MCF 10A (cell line): Measurements from ENCODE around the gene ZKSCAN8. TPM values are rescaled to one million over a fixed set of nuclear protein-coding genes. Genes with fewer than 3 reads are reported as not detected.
A peak's percentile ranks its signal among the peaks of the same experiment; 100 is the strongest.
"Not testable (repeated sequence)": the region's sequence is repeated elsewhere in the genome, so short reads cannot be mapped to it uniquely, and the experiment has no call there.

Experiments used
- BruUV-seq: library from RNA; stranded (reverse); fragments of 400-500 nt; replicated peaks from 2 replicates; lab custom pipeline; 2021; lab: Mats Ljungman, UMichigan
- CTCF ChIA-PET: fragments of 300-600 bp; sonication (Branson Sonifier 250); formaldehyde crosslinking; extraction: SDS; loops from one replicate; lab custom pipeline; 2021; ENCODE audit warnings: antibody characterized with exemption, inconsistent platforms; lab: Yijun Ruan, JAX
- POLR2A ChIA-PET: fragments of 300-600, 350-650 bp; sonication (Branson Sonifier 250); formaldehyde crosslinking; extraction: SDS; loops from one replicate; lab custom pipeline; 2020; ENCODE audit warnings: antibody characterized with exemption, inconsistent platforms; lab: Yijun Ruan, JAX
- DNase-seq: peaks from one replicate; pipeline ENCODE4 v3.0.0-alpha.2; 2018; ENCODE audit not compliant: unreplicated experiment
- H3K27ac Mint-ChIP-seq: one replicate; pipeline ENCODE4 v1.8.0; 2022; ENCODE audit warnings: mild to moderate bottlenecking, low read depth, mixed read lengths; ENCODE audit not compliant: unreplicated experiment
- H3K27me3 Mint-ChIP-seq: one replicate; pipeline ENCODE4 v1.8.0; 2022; ENCODE audit warnings: mixed read lengths; ENCODE audit not compliant: insufficient read depth, unreplicated experiment
- H3K36me3 Mint-ChIP-seq: one replicate; pipeline ENCODE4 v1.8.0; 2022; ENCODE audit warnings: mild to moderate bottlenecking, moderate library complexity, mixed read lengths; ENCODE audit not compliant: insufficient read depth, unreplicated experiment
- H3K4me1 Mint-ChIP-seq: one replicate; pipeline ENCODE4 v1.8.0; 2022; ENCODE audit warnings: mixed read lengths; ENCODE audit not compliant: insufficient read depth, unreplicated experiment
- H3K4me3 Mint-ChIP-seq: one replicate; pipeline ENCODE4 v1.8.0; 2022; ENCODE audit warnings: mild to moderate bottlenecking, moderate library complexity, mixed read lengths; ENCODE audit not compliant: unreplicated experiment
- H3K9me3 Mint-ChIP-seq: one replicate; pipeline ENCODE4 v1.8.0; 2022; ENCODE audit warnings: mixed read lengths; ENCODE audit not compliant: unreplicated experiment
- intact Hi-C: fragments of 100-400 bp; cut with micrococcal nuclease; formaldehyde crosslinking; loops from 2 replicates; pipeline ENCODE4 v1.14.1; 2022
- total RNA-seq: library from RNA; stranded (reverse); gene quantifications from 2 replicates; pipeline ENCODE4 v1.2.3, GENCODE V29; 2022
- TF ChIP-seq, protein P1 (sequence below): fragments of 200-600 bp; IDR thresholded peaks from one replicate; pipeline ENCODE4 v1.8.0; 2022; ENCODE audit warnings: antibody characterized with exemption, mild to moderate bottlenecking; ENCODE audit not compliant: unreplicated experiment

ZKSCAN8 gene
- total RNA-seq, 1 experiment from 2014 or later, result 27.9 TPM

GRCh38 chr6:28117386-28118050, 24.2 kb upstream of the ZKSCAN8 start:
- no peak for DNase-seq
- Mint-ChIP-seq H3K9me3 (no peaks in the 10 kb centered on the region), H3K4me3 (no peak overlapping the region), H3K36me3 (peaks cover 31% of the 10 kb centered on the region), H3K27ac (peak overlapping the region; percentile 50), H3K4me1 (no peaks in the 10 kb centered on the region), H3K27me3 (no peaks in the 10 kb centered on the region)
- TF ChIP-seq, protein P1, sequence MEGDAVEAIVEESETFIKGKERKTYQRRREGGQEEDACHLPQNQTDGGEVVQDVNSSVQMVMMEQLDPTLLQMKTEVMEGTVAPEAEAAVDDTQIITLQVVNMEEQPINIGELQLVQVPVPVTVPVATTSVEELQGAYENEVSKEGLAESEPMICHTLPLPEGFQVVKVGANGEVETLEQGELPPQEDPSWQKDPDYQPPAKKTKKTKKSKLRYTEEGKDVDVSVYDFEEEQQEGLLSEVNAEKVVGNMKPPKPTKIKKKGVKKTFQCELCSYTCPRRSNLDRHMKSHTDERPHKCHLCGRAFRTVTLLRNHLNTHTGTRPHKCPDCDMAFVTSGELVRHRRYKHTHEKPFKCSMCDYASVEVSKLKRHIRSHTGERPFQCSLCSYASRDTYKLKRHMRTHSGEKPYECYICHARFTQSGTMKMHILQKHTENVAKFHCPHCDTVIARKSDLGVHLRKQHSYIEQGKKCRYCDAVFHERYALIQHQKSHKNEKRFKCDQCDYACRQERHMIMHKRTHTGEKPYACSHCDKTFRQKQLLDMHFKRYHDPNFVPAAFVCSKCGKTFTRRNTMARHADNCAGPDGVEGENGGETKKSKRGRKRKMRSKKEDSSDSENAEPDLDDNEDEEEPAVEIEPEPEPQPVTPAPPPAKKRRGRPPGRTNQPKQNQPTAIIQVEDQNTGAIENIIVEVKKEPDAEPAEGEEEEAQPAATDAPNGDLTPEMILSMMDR, result no peak
- intact Hi-C loops, result no loop called here
- ChIA-PET POLR2A (interaction anchor here (0.7 to 1.2 kb wide), 4 partner anchors 12 to 282 kb away, joined by 3 to 4 read pairs (median 3); no protein-coding TSS in a partner anchor), CTCF (interaction anchor here (1.2 to 1.7 kb wide), 2 partner anchors 10 to 15 kb away, joined by 5 to 6 read pairs; no protein-coding TSS in a partner anchor)
- no TSS peak for BruUV-seq

DNA sequence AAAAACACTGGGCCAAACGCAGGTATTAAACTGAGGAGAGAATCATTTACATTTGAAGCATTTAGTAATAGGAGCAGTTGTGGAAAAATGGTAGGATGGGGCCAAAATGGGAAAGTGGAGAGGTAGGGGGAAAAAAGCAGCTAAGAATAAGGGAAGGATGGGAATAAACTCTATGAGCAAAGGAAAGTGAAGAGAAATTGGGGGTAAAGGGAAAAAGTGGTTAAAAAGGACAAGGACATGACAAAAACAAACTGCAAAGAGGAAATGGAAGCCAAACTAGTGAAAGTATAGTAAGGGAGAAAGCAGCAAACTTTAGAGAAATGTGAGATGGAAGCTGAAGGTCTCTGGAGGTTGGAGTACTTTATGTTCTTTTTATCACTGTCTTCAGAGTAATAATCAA, 23.5 kb upstream of the ZKSCAN8 start:
- ChIA-PET POLR2A (interaction anchor here (0.7 to 1.2 kb wide), 3 partner anchors 149 to 281 kb away, joined by 3 to 4 read pairs (median 3); no protein-coding TSS in a partner anchor), CTCF (no interaction called here)
- no peak for DNase-seq
- Mint-ChIP-seq H3K27me3 (no peaks in the 10 kb centered on the region), H3K4me1 (peaks cover 2% of the 10 kb centered on the region), H3K9me3 (no peaks in the 10 kb centered on the region), H3K4me3 (no peak overlapping the region), H3K27ac (peak overlapping the region; percentile 50), H3K36me3 (peaks cover 33% of the 10 kb centered on the region)
- BruUV-seq, result no TSS peak
- intact Hi-C loops, result no loop called here
- TF ChIP-seq, protein P1, result no peak

GRCh38 chr6:28121876-28122275, 19.8 kb upstream of the ZKSCAN8 start:
- Mint-ChIP-seq H3K36me3 (peaks cover 37% of the 10 kb centered on the region), H3K9me3 (no peaks in the 10 kb centered on the region), H3K27me3 (no peaks in the 10 kb centered on the region), H3K4me1 (peaks cover 31% of the 10 kb centered on the region), H3K27ac (no peak overlapping the region), H3K4me3 (no peak overlapping the region)
- BruUV-seq, result no TSS peak
- ChIA-PET CTCF (no interaction called here), POLR2A (interaction anchor here (2.0 kb wide), 1 partner anchor 10 kb away, joined by 7 read pairs; no protein-coding TSS in a partner anchor)
- intact Hi-C loops, result no loop called here
- TF ChIP-seq, protein P1, result no peak
- no peak for DNase-seq

DNA sequence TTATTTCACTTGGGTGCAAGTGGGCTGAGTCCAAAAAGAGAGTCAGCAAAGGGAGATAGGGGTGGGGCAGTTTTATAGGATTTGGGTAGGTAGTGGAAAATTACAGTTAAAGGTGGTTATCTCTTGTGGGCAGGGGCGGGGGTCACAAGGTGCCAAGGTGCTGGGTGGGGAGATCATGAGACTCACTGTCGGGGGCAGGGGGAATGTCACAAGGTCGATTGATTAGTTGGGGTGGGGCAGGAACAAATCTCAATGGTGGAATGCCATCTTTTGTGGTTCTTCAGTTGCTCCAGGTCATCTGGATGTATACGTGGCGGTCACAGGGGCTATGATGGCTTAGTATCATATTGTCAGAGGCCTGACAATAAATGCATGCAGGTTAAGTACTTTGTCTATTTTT, 19.4 kb upstream of the ZKSCAN8 start:
- DNase-seq, H3K9me3 Mint-ChIP-seq, H3K27ac Mint-ChIP-seq, H3K27me3 Mint-ChIP-seq, intact Hi-C loops, H3K4me3 Mint-ChIP-seq: not testable (repeated sequence)
- Mint-ChIP-seq H3K36me3 (peaks cover 41% of the 10 kb centered on the region), H3K4me1 (peaks cover 35% of the 10 kb centered on the region)
- TSS peak; percentile 10 for BruUV-seq
- POLR2A ChIA-PET, result interaction anchor here (2.0 to 8.1 kb wide), 3 partner anchors 11 to 17 kb away, joined by 7 to 112 read pairs (median 23); partner anchors contain the start of gene ZKSCAN8
- CTCF ChIA-PET, result interaction anchor here (1.6 kb wide), 1 partner anchor 233 kb away, joined by 10 read pairs; no protein-coding TSS in a partner anchor
